DND-41 (cell line): Measurements from ENCODE around the gene STRN4.
"Not testable (repeated sequence)": the region's sequence is repeated elsewhere in the genome, so short reads cannot be mapped to it uniquely, and the experiment has no call there.

Source experiments
- ATAC-seq: fragments of 200-7000 bp; cut with Tn5 transposase; 3 replicates; pipeline ENCODE4 v1.9.1; 2021; ENCODE audit warnings: low read depth; ENCODE audit not compliant: insufficient read depth
- DNase-seq: peaks from one replicate; pipeline ENCODE4 v3.0.0-alpha.2; 2020
- H2AFZ ChIP-seq: 2 replicates; pipeline ENCODE4 v1.6.0; 2012; ENCODE audit warnings: low read depth, low read length
- H3K27ac ChIP-seq: 2 replicates; pipeline ENCODE4 v1.5.1; 2012; ENCODE audit warnings: low read length, inconsistent platforms
- H3K27me3 ChIP-seq: fragments of 200-600 bp; sonication (generic); 2 replicates; pipeline ENCODE4 v1.6.0; 2012; ENCODE audit warnings: low read length, mild to moderate bottlenecking, inconsistent platforms; ENCODE audit not compliant: insufficient read depth, poor library complexity
- H3K36me3 ChIP-seq: 2 replicates; pipeline ENCODE4 v1.5.1; 2012; ENCODE audit warnings: low read length, inconsistent platforms; ENCODE audit not compliant: insufficient read depth
- H3K4me1 ChIP-seq: 2 replicates; pipeline ENCODE4 v1.5.1; 2012; ENCODE audit warnings: mild to moderate bottlenecking, low read length; ENCODE audit not compliant: insufficient read depth
- H3K4me2 ChIP-seq: 2 replicates; pipeline ENCODE4 v1.6.0; 2012; ENCODE audit warnings: mild to moderate bottlenecking, moderate library complexity, low read length, inconsistent platforms; ENCODE audit not compliant: insufficient read depth
- H3K4me3 ChIP-seq, 2 experiments: fragments of 200-600 bp in 1 of 2; shearing (Covaris generic) in 1 of 2; 2 replicates each; pipeline ENCODE4 v1.5.1; 2012 to 2016; ENCODE audit warnings: inconsistent platforms in 2 of 2, low read length in 2 of 2, mild to moderate bottlenecking in 2 of 2, low read depth in 1 of 2, moderate library complexity in 1 of 2
- H3K79me2 ChIP-seq: 2 replicates; pipeline ENCODE4 v1.6.0; 2012; ENCODE audit warnings: low read length, inconsistent platforms; ENCODE audit not compliant: insufficient read depth
- H3K9ac ChIP-seq: 2 replicates; pipeline ENCODE4 v1.6.0; 2012; ENCODE audit warnings: low read depth, mild to moderate bottlenecking, inconsistent platforms, low read length, moderate library complexity
- H3K9me3 ChIP-seq: 2 replicates; pipeline ENCODE4 v1.5.1; 2012; ENCODE audit warnings: low read length, moderate library complexity, mild to moderate bottlenecking, inconsistent platforms; ENCODE audit not compliant: insufficient read depth, severe bottlenecking
- H4K20me1 ChIP-seq: 2 replicates; pipeline ENCODE4 v1.6.0; 2012; ENCODE audit warnings: low read length; ENCODE audit not compliant: insufficient read depth
- CTCF ChIP-seq: IDR thresholded peaks from 2 replicates; pipeline ENCODE4 v1.5.1; 2012; ENCODE audit warnings: borderline replicate concordance, low read length, moderate library complexity, mild to moderate bottlenecking; ENCODE audit not compliant: poor library complexity, severe bottlenecking; ENCODE audit errors: extremely low read depth
- EZH2 ChIP-seq: IDR thresholded peaks from 3 replicates; pipeline ENCODE4 v1.6.1; 2012; ENCODE audit warnings: borderline replicate concordance, low read depth, mild to moderate bottlenecking, moderate library complexity, low read length, inconsistent platforms; ENCODE audit not compliant: severe bottlenecking

STRN4 gene

GRCh38 chr19:46782355-46783019, 36.2 kb upstream of the STRN4 start:
- no peak overlapping the region for H2AFZ ChIP-seq
- H3K9ac ChIP-seq, result peak overlapping the region; percentile 70; the same call in 1 of the 2 replicates
- no peaks in the 10 kb centered on the region for H3K27me3 ChIP-seq
- H3K4me1 ChIP-seq, result peaks cover 42% of the 10 kb centered on the region
- peak overlapping the region; percentile 94; the same call in 1 of the 2 replicates for H3K4me2 ChIP-seq
- peak overlapping the region in 1 of 2 experiments; percentile 22; a peak in 1 of 4 replicates for H3K4me3 ChIP-seq
- H4K20me1 ChIP-seq, result peaks cover 69% of the 10 kb centered on the region
- peaks cover 81% of the 10 kb centered on the region for H3K36me3 ChIP-seq
- H3K27ac ChIP-seq, result peak overlapping the region; percentile 57
- peaks cover 74% of the 10 kb centered on the region for H3K79me2 ChIP-seq
- no peaks in the 10 kb centered on the region for H3K9me3 ChIP-seq
- ATAC-seq (no peak), DNase-seq (no peak)
- TF ChIP-seq EZH2, result no peak
- no peak for TF ChIP-seq CTCF

GRCh38 chr19:46777956-46778645, 31.9 kb upstream of the STRN4 start:
- Histone ChIP-seq H3K36me3 (peaks cover 82% of the 10 kb centered on the region), H4K20me1 (peaks cover 64% of the 10 kb centered on the region), H3K79me2 (peaks cover 35% of the 10 kb centered on the region)
- not testable (repeated sequence) for H3K9ac ChIP-seq, H3K4me1 ChIP-seq, H2AFZ ChIP-seq, H3K9me3 ChIP-seq, DNase-seq, H3K27me3 ChIP-seq, ATAC-seq, H3K27ac ChIP-seq, H3K4me2 ChIP-seq, H3K4me3 ChIP-seq

- Histone ChIP-seq H3K9me3 (no peaks in the 10 kb centered on the region), H3K4me1 (peaks cover under 1% of the 10 kb centered on the region; the same call in 1 of the 2 replicates), H3K79me2 (peaks cover 26% of the 10 kb centered on the region), H3K27ac (no peak overlapping the region), H3K36me3 (peaks cover 73% of the 10 kb centered on the region), H2AFZ (no peak overlapping the region), H3K4me2 (no peak overlapping the region), H3K9ac (no peak overlapping the region), H3K27me3 (no peaks in the 10 kb centered on the region), H4K20me1 (peaks cover 55% of the 10 kb centered on the region), H3K4me3 (no peak overlapping the region)
- DNase-seq, result peak; percentile 24
- TF ChIP-seq EZH2, result no peak
- no peak for TF ChIP-seq CTCF
- peak; percentile 12; the same call in 2 of the 3 replicates for ATAC-seq
These were observed 31.0 kb upstream of the STRN4 start for GRCh38 chr19:46776927-46777911.
